NCI-H69 (cell line): ENCODE results near the gene PRXL2B.

Experiments
- DNase-seq: peaks from one replicate; lab custom pipeline; 2025; lab: John Stamatoyannopoulos, UW

The PRXL2B gene

DNA sequence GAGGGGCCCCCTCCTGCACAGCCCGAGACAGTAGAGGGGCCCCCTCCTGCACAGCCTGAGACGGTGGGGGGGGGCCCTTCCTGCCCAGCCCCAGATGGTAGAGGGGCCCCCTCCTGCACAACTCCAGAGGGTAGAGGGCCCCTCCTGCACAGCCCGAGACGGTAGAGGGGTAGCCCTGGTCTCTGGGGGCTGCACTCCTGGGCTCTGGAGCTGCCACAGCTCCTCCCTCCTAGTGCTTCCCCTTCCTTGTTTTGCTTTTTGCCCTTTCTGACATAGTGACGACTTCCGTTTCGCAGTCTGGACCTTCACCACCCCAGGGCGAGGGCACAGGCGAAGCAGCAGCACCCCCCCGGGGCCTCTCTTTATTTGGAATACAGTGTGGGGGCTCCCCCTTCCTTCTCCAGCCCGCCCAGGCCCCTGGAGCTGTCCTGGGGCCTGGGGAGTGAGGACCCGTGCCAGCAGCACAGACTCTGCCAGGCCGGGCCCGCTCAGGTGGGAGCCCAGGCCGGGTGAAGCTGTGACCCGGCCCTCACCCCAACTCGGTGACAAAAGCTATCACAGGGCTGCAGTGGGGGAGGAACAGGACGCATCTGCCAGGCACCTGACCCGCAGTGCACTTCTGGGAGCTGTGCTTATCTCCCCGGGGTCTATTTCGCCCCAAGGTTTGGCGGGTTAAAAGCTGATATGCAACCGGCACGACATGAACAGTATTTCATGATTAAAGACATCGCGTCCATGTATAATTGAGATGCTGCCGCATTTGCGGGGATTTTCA is 1.1 kb upstream of the PRXL2B start:
- DNase-seq: peak; percentile 55

DNA sequence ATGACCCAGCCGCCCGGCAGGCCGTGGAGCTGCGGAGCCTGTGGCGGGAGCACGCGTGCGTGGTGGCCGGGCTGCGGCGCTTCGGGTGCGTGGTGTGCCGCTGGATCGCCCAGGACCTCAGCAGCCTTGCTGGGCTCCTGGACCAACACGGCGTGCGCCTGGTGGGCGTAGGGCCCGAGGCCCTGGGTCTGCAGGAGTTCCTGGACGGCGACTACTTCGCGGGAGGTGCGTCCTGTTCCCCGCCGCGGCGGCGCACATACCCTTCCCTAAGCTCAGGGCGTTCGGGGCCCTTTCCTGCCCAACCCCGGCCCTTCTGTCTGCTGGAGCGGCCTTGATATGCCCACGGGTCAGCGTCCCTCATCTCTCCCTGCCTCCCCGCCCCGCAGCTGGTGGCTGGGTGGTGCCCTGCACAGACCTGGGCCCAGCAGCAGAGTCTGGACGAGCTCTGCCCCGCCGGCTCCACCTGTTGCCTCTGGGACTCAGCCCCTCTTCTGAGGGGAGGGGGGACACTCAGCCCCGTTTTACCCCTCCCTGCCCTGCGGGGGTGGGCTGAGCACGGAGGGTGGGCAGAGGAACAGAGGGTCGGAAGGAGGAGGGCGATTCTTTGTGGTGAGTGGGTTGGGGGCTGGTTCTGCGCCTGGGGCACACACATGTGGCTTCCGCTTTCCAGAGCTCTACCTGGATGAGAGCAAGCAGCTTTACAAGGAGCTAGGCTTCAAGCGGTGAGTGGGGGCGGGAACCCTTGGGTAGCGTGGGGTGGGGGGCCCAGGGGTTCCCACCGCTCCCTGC is 688 bp downstream of the PRXL2B start:
- DNase-seq: peak; percentile 50

DNA sequence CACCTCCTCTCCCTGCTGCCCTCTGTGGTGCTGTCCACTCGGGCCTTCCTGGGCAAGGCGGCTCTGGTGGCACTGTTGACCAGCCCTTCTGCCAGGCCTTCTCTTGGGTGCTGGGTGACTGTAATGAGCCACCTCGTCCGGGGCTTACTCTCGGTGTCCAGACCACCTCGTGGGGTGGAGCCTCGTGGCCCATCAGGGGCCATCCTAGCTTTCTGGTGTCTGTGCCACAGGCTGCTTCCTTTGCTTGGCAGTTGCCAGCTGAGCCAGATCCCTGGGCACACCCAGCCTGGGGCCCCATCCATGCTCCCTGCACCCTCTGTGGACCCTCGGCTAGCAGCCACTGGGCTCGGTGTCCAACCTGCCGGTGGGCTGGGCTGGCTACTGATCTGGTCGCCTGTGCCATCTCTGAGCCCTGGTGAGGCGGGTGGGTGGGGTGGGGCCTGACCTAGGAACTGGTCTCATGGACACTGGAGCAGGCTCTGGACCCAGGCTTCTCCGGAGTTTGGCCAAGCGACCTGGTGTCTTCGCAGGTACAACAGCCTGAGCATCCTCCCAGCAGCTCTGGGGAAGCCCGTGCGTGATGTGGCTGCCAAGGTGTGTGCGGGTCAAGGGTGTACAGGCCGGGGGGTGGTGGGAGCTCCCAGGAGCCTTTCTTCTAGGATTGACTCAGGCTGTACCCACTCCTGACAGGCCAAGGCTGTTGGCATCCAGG is 1.4 kb downstream of the PRXL2B start:
- no peak for DNase-seq

DNA sequence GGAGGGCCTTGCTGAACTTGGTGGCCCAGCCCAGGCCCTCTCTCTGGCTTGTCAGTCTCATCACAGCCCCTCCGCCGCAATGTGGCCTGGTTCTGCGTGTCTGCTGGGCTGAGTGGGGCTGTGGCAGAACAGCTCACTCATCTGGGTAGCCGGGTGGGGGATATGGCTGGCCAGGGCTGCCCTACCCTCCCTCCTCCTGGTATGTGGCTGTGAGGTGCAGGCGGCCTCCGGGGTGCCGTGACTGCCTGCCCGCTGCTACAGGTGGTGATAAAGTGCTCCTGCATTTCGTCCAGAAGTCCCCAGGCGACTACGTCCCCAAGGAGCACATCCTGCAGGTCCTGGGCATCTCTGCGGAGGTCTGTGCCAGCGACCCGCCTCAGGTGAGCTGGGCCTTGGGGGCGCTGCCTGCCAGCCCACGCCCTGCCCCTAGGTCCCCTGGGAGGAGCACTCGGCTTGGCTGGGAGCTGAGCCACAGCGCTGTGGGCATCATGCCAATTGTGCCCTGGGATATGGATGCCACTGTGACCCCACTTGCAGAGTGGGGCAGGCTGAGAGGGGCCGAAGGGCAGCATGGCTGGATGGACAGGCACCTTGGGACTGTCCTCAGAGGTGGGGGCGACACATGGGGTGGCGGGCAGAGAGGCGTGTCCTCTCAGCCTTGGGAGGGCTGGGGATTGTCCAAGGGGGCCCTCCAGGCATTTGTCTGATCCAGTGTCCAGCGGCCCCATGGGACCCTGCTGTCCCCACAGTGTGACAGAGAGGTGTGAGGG is 2.3 kb downstream of the PRXL2B start:
- DNase-seq: peak; percentile 4

DNA sequence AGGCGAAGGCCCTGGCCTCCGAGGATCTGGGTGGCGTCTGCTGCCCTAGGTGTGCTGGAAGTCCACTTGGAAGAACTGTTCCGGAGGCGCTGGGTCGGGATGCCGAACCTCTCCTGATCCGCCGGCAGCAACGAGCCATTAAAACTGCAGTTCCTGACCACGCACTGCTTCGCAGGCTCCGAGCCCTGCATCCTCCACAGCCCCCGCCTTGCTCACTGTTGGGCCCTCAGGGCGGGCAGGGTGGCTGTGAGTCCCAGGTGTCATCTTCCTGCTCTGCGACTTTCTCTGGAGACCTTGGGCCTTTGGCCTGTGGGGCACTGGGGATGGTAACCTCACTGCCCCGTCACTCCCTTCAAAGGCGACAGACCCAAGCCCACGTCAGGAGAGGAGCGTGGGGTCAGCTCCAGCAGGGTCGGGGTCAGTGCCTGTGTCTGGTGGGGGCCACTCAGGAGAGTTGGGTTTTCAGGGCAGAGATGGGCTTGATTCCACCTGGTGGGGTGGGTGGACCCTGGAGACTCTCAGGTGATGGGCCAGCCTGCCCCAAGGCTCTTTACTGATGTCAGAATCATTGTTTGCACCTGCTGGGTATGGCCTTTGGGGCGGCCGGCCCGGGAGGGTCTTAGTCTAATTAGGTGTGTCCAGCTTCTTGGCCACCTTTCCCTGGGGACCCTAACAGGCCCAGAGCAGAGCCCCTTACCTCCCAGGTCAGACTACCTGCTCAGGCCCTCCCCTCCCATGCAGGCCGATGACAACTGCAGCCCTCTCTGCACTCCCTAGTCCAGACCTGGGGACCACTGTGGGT is 3.1 kb downstream of the PRXL2B start:
- DNase-seq: no peak

DNA sequence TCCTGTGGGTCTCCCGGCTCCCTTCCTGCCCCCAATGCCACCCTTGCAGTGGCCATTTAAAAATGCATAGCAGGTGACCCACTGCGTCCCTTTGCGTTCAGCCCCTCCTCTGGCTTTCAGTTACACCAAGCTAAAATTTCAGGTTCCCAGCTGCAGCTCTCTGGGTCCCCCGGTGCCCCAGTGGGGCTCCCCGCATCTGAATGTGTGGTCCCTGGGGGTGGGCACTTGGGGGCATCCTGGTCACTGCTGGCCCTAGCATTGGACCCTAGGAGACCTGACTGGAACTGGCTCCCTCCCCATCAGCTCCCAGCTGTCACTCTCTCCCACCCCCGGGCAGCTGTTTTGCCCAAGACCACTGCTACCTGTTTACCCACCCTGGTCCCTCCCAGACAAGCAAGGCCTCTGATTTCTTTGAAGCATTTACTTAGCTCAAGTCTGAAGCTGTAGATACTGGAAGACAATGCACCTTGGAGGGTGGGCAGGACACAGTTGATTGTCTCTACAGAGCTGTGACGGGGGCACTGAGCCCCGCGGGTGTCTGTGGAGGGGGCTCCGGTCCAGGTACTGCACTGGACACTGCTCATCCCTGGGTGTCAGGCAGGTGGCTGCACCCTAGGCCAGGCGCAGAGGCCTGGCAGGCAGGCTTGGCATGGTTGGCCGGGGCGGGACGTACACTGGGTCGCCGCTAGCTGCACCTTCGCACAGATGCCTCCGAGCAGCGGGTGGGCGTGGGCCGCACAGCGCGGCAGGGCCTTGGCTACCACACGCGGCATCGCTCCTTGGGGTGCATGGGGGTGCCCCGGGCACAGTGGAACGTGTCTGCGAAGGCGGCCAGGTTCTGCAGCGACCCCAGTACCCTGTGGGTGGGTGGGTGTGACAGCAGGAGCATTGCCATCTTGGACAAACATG is 3.9 kb downstream of the PRXL2B start:
- DNase-seq: no peak

DNA sequence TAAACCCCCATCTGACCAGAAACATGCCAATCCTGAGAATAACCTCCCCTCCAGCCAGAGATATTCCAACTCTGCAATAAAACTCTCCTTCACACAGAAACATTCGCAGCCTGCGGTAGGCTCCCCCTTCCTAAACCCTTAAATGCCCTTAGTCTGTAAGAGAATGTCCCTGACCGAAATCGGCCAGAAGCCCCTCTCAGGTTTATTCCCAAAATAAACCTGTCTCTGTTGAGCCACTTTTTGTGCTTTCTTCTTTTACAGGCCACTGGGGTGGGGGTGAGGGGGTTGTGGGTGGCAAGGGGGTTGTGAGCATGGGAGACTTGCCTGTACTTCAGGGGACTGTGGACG is 4.6 kb downstream of the PRXL2B start:
- no peak for DNase-seq

DNA sequence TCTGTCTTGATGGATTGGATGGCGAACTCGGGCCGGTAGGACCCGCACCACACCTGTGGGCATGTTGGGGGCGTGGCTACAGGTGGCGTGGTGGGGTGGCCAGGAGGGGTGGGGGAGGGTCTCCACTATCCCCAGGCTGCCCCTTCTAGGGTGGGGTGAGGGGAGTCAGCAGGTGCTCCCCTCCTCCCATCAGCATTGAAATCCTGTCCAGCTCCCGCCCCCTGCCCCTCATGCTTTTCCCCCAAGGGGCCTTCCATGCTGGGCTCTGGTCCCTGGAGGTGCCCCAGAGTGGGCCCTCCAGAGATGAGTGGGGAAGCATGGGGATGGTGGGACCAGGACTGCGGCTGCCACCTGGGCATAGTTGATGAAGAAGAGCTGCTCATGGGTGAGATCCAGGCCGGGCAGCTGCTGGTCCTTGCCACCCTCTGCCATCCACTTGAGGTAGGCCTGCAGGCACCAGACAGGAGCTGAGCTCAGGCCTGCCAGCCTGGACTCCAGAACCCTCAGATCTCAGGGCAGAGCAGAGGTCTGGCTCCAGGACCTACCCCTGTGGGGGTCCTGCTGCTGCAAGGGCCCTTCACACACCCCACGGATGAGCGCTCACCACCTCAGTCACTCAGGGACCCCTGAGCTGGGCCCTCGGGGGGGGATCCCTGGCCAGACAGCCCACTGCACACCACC is 5.1 kb downstream of the PRXL2B start:
- no peak for DNase-seq

DNA sequence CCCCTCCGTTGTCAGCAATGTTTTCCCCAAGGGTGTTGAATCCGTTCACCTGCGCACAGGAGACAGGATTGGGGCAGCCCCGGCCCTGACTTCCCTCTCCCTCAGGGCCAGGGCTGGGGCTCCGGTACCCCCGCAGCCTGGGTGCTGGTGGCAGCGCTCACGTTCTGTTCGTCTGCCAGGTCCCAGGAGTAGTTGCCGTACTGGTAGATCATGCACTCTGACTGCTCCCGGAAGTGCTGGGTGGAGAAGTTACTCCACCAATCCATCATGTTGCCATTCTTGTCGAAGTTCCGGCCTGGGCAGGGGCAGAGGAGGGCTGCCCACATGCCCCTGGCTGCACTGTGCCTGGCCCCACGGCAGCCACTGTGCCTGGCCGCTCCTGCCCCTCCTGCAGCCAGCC is 6.1 kb downstream of the PRXL2B start:
- DNase-seq: peak; percentile 11

DNA sequence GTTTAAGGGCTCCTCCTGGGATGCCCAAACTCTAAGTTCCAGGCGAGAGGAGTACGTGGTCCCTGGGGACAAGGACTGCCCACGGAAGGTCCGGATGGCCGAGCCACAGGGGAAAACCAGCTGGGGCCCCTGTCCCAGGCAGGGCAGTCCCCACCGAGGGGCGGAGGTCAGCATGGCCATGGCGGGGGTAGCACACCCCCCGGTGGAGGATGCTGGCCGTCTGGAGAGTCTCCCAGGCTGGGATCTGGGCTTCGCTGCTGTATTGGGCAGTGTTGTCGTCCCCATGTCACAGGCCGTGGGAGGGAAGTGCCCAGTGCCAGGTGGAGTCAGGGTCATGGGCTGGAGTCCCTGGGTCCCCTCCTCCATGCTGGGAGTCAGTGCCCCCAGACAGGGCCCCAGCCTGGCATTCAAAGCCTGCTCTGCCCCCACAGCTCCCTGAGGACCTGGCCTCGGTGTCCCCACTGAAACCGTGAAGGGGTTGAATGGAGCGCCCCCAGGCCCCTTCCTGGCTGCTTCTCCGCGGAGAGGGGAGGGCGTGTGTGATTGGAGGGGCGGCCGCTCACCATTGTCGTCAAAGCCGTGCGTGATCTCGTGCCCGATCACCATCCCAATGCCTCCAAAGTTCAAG is 6.8 kb downstream of the PRXL2B start:
- no peak for DNase-seq

DNA sequence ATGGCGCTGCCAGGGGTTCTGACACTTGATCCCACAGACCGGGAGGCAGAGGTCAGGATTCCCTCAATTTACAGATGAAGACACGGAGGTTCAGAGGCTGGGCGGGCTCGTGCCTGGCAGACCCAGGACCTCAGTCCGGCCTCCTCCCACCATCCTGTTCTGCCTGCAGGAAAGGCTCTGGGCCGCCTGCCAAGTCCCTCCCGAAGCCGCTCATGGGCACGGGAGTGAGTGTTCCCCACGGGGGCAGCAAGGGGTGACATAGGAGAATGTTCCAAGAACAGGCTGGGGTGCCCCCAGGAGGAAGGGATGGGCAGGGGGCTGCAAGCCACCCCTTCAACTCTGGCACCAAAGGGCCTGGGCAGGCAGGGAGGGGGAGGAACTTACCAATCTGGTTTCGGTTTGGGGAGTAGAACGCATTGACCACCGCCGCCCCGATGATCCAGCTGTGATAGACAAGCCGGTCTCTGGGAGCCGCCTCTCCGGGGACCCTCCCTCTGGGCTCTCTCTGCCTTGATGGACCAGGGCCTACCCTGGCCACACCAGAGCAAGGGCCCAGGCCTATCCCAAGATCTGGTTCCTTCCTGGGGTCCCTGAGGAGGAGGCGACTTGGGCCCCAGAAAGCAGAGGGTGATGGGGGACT is 7.5 kb downstream of the PRXL2B start:
- DNase-seq: peak; percentile 66

DNA sequence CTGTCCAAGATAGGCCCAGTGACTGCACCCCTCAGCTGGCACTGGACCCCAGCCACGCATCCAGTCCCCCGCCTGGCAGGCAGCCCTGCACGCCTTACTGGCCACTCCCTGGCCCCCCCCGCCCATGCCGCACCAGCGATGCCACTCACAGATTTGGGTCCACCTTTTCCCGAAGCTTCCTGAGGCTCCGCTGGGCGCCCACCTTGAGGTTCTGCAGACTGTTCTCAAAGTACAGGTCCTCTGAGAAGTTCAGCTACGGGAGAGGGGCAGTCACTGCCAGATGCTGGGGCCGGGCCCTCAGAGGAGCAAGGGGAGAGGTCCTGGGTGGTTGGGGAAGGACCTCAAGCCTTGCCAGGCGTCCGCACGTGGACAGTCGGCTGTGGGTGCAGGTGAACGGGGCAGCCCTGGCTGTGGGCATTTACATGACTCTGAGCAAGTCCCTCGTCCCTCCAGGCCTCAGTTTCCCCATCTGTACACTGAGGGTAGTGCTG is 8.1 kb downstream of the PRXL2B start:
- no peak for DNase-seq

DNA sequence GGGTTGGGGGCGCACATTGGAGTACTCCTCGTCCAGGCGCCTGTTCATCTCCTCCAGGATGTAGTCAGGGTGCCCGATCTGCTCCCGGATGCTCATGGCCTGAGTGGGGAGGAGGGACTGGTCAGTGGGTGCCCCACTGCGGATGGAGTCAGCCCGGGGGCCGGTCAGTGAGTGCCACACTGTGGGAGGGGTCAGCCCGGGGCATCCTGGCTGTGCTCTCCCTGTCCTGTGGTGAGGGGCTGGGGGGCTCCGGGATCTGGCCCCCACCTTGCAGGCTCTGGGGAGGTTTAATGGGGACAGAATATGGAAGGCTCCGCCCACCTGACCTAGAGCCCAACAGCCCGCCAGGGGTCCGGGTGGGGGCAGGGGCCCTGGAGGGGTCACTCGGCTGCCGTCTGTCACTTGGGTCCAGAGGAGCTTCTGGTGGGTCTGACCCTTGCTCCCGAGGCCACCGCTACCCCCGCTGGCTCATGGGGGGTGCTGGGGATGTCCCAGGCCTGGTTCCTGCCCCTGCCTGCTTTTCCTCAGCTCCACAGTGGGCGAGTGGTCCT is 8.8 kb downstream of the PRXL2B start:
- no peak for DNase-seq

DNA sequence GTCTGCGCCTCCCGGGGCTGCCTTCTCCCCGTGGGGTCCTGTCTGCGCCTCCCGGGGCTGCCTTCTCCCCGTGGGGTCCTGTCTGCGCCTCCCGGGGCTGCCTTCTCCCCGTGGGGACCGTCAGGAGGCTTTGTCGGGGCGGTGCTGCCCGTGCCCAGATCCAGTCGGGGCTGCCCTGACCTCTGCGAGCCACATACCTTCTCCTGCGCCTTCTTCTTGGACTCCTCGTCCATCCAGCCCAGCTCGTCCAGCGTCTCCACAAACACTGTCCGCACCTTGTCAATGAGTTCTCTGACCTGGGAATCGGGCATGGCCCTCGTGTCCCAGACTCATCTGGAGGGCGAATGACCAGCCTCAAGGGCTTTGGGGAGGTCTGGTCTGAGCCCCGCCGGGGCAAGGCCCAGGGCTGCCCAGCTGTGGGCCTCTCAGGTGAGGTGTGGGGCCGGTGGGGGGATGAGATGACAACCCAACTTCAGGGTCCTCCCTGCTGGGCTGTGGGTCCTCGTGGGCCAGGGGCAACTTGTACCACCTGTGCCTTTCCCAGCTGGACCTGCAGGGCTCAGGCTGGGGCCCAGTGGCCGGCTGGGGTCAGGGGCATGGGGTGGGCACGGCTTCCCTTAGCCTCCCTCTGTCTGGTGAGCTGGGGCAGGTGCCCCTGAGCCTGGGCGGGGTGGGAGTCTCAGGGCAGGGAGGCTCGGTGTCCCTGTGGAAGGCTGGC is 9.4 kb downstream of the PRXL2B start:
- DNase-seq: no peak

DNA sequence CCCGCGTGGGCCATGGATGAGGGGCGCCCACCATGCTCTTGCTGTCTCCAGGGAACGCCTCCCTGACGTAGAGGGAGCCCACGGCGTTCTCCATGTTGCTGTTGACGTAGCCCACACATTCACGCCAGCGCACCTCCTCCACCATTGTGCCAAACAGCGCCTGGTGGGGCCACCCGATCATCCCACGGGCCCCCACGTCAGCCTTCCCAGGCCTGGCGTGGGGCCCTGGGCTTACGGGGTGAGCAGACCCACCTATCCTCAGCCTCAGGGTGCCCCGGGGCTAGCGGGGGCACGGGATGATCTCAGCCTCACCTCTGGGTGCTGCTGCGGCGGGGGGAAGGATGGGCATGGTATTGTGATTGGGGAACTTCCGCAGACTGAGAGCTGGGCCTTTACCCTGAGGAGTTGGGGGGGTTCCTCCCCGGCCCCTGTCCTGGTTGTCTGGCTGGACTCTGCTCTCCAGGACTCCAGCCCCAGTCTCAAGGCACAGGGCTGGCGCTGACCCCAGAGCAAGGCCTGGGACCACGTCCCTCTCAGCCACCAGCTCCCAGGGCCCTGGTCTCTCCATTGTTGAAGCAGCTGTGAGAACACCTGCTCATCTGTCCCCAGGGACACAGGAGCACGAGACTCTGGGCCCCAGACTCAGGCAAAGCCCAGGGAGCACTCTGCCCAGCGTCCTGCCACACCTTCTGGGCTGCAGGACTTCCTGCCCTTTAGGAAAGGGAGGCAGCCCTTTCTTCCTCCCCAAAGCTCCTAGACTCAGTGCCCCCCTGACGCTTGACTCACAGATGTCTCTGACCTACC is 10.2 kb downstream of the PRXL2B start:
- peak; percentile 68 for DNase-seq

DNA sequence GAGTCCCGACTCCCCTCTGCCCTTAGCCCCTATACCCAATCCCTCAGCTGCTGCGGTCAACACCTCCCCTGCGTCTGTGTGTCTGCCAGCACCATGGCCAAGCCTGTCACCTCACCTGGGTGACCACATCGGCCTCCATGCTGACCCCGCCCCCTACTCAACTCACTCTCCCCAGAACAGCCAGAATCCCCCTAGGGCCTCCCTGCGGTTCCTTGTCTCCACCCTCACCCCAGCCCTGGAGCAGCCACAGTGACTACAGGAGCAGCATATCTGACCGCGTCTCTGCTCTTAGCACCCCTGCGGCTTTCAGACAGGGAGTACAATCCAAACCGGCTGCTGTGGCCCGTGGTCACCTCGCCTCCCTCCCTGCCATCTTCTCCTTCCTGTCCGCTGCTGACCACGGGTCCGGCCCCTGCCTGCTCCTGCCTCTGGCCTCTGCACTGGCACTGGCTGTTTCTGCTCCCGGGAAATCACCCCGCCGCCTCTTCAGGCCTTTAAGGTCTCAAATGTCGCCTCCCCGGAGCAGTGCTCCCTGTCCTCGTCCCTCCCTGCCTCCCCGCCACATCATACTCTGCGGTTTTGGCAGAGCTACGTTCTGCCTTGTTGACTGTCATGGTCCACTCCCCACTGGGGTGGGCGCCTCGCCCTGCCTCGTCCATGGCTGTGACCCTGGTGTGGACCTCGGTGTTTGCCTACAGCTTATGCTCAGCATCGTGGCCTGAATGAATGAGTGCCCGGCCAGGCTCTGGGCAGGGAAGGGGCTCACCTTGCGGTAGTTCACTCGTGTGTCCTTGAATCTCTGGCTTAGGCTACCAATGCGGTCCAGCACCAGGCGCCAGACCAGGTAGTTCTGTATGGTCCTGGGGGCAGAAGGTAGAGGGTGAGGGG is 11.1 kb downstream of the PRXL2B start:
- no peak for DNase-seq
